H9 (cell line): Measurements from ENCODE around the gene PREX1. TPM values are rescaled to one million over a fixed set of nuclear protein-coding genes. Genes with fewer than 3 reads are reported as not detected.

Experiments
- DNase-seq: peaks from one replicate; pipeline ENCODE4 v3.0.0-alpha.2; 2017
- H2AFZ ChIP-seq: one replicate; pipeline ENCODE4 v1.6.1; 2013; ENCODE audit warnings: mild to moderate bottlenecking, low read length, control low read depth, moderate library complexity
- H2AK5ac ChIP-seq: 2 replicates; pipeline ENCODE4 v1.6.1; 2013; ENCODE audit warnings: low read length, control low read depth, mixed read lengths; ENCODE audit not compliant: insufficient read length
- H2BK120ac ChIP-seq: one replicate; pipeline ENCODE4 v1.6.1; 2013; ENCODE audit warnings: low read depth, mild to moderate bottlenecking, low read length, control low read depth, inconsistent platforms; ENCODE audit not compliant: poor library complexity, severe bottlenecking
- H2BK12ac ChIP-seq: 2 replicates; pipeline ENCODE4 v1.6.1; 2013; ENCODE audit warnings: low read length, control low read depth, mixed read lengths, low read depth; ENCODE audit not compliant: insufficient read length
- H2BK15ac ChIP-seq: 2 replicates; pipeline ENCODE4 v1.6.1; 2013; ENCODE audit warnings: low read depth, low read length, control low read depth
- H2BK20ac ChIP-seq: one replicate; pipeline ENCODE4 v1.6.1; 2013; ENCODE audit warnings: low read depth, mild to moderate bottlenecking, low read length, control low read depth, inconsistent platforms; ENCODE audit not compliant: poor library complexity, severe bottlenecking
- H2BK5ac ChIP-seq: 2 replicates; pipeline ENCODE4 v1.6.1; 2013; ENCODE audit warnings: low read length, control low read depth, mixed read lengths; ENCODE audit not compliant: insufficient read length
- H3K14ac ChIP-seq: 2 replicates; pipeline ENCODE4 v1.6.1; 2013; ENCODE audit warnings: low read length, control low read depth; ENCODE audit not compliant: insufficient read depth
- H3K18ac ChIP-seq: 2 replicates; pipeline ENCODE4 v1.6.1; 2013; ENCODE audit warnings: low read depth, mild to moderate bottlenecking, mixed read lengths, low read length, control low read depth; ENCODE audit not compliant: insufficient read length
- H3K23ac ChIP-seq: 2 replicates; pipeline ENCODE4 v1.6.1; 2013; ENCODE audit warnings: low read length, control low read depth, mixed read lengths, low read depth; ENCODE audit not compliant: insufficient read length
- H3K23me2 ChIP-seq: 2 replicates; pipeline ENCODE4 v1.6.1; 2013; ENCODE audit warnings: low read depth, mild to moderate bottlenecking, mixed read lengths, low read length, control low read depth; ENCODE audit not compliant: insufficient read length, poor library complexity, severe bottlenecking
- H3K27ac ChIP-seq: 2 replicates; pipeline ENCODE4 v1.5.1; 2013; ENCODE audit warnings: low read length, control low read depth, mixed read lengths, low read depth; ENCODE audit not compliant: insufficient read length
- H3K27me3 ChIP-seq: 2 replicates; pipeline ENCODE4 v1.6.1; 2013; ENCODE audit warnings: low read length, control low read depth, inconsistent platforms; ENCODE audit not compliant: insufficient read depth
- H3K4ac ChIP-seq: 2 replicates; pipeline ENCODE4 v1.6.1; 2013; ENCODE audit warnings: low read depth, mild to moderate bottlenecking, control low read depth, inconsistent platforms, low read length, moderate library complexity
- H3K4me1 ChIP-seq: 2 replicates; pipeline ENCODE4 v1.6.1; 2013; ENCODE audit warnings: low read length, control low read depth, inconsistent platforms; ENCODE audit not compliant: insufficient read depth
- H3K4me2 ChIP-seq: 2 replicates; pipeline ENCODE4 v1.6.1; 2013; ENCODE audit warnings: low read length, control low read depth, mixed read lengths; ENCODE audit not compliant: insufficient read length, insufficient read depth
- H3K56ac ChIP-seq: 2 replicates; pipeline ENCODE4 v1.6.1; 2013; ENCODE audit warnings: low read depth, mild to moderate bottlenecking, mixed read lengths, low read length, control low read depth; ENCODE audit not compliant: insufficient read length
- H3K79me1 ChIP-seq: 2 replicates; pipeline ENCODE4 v1.6.1; 2013; ENCODE audit warnings: low read depth, mild to moderate bottlenecking, moderate library complexity, low read length, control low read depth, inconsistent platforms; ENCODE audit not compliant: insufficient read depth, poor library complexity, severe bottlenecking
- H3K79me2 ChIP-seq: 2 replicates; pipeline ENCODE4 v1.6.1; 2013; ENCODE audit warnings: low read length, control low read depth, inconsistent platforms; ENCODE audit not compliant: insufficient read depth
- H3K9ac ChIP-seq: 2 replicates; pipeline ENCODE4 v1.6.1; 2013; ENCODE audit warnings: low read length, control low read depth, mixed read lengths; ENCODE audit not compliant: insufficient read length; ENCODE audit errors: extremely low read depth
- H3K9me3 ChIP-seq: one replicate; pipeline ENCODE4 v1.6.1; 2013; ENCODE audit warnings: low read depth, low read length, inconsistent platforms; ENCODE audit not compliant: control insufficient read depth
- H3T11ph ChIP-seq: one replicate; pipeline ENCODE4 v1.6.1; 2013; ENCODE audit warnings: mild to moderate bottlenecking, low read length, control low read depth, inconsistent platforms
- H4K20me1 ChIP-seq: one replicate; pipeline ENCODE4 v1.6.1; 2013; ENCODE audit not compliant: control insufficient read depth, insufficient read length, insufficient read depth
- H4K5ac ChIP-seq: 2 replicates; pipeline ENCODE4 v1.6.1; 2013; ENCODE audit warnings: low read depth, mild to moderate bottlenecking, mixed read lengths, low read length, control low read depth; ENCODE audit not compliant: insufficient read length
- H4K8ac ChIP-seq: replicated peaks from 2 replicates; pipeline ENCODE4 v1.6.1; 2013; ENCODE audit warnings: low read length, control low read depth, mixed read lengths, low read depth; ENCODE audit not compliant: insufficient read length
- H4K91ac ChIP-seq: 2 replicates; pipeline ENCODE4 v1.6.1; 2013; ENCODE audit warnings: low read depth, mild to moderate bottlenecking, moderate library complexity, mixed read lengths, low read length, control low read depth; ENCODE audit not compliant: insufficient read length
- H3K27ac Mint-ChIP-seq, 3 experiments: 2 replicates in 2 of 3; 3 replicates in 1 of 3; pipeline ENCODE4 v1.8.0; 2020 to 2021; ENCODE audit warnings: mixed read lengths in 3 of 3, mild to moderate bottlenecking in 1 of 3, moderate library complexity in 1 of 3
- H3K27me3 Mint-ChIP-seq: 2 replicates; pipeline ENCODE4 v1.8.0; 2021; ENCODE audit warnings: low read depth, mild to moderate bottlenecking, moderate library complexity, mixed read lengths
- H3K36me3 Mint-ChIP-seq, 3 experiments: 2 replicates in 2 of 3; 3 replicates in 1 of 3; pipeline ENCODE4 v1.8.0; 2020 to 2021; ENCODE audit warnings: low read depth in 3 of 3, mixed read lengths in 3 of 3; ENCODE audit not compliant: insufficient read depth in 1 of 3
- H3K4me1 Mint-ChIP-seq, 2 experiments: 2 replicates each; pipeline ENCODE4 v1.8.0; 2020; ENCODE audit warnings: mixed read lengths in 2 of 2
- H3K4me3 Mint-ChIP-seq, 2 experiments: 2 replicates in 1 of 2; 3 replicates in 1 of 2; pipeline ENCODE4 v1.8.0; 2020 to 2021; ENCODE audit warnings: mild to moderate bottlenecking in 2 of 2, mixed read lengths in 2 of 2, moderate library complexity in 1 of 2
- H3K9me3 Mint-ChIP-seq, 2 experiments: 2 replicates in 1 of 2; 3 replicates in 1 of 2; pipeline ENCODE4 v1.8.0; 2020; ENCODE audit warnings: mild to moderate bottlenecking in 2 of 2, mixed read lengths in 2 of 2, moderate library complexity in 1 of 2
- CTCF ChIP-seq: fragments of 200-600 bp; sonication (generic); conservative IDR thresholded peaks from 3 replicates; pipeline ENCODE4 v1.8.0; 2021; ENCODE audit warnings: antibody characterized with exemption, mild to moderate bottlenecking
- WGBS: extraction: QIAGEN DNeasy Blood & Tissue Kit; methylation state at CpG from one replicate; pipeline ENCODE4 v1.1.7; 2013; ENCODE audit warnings: missing lambda C conversion rate, low lambda C conversion rate, mixed read lengths; ENCODE audit not compliant: insufficient read length; ENCODE audit errors: extremely low coverage; 5-methylcytosine and 5-hydroxymethylcytosine counted together
- total RNA-seq: library from RNA; stranded (reverse); gene quantifications from 2 replicates; pipeline ENCODE4 v1.2.1, GENCODE V29; 2021

The PREX1 gene
- total RNA-seq, 1 experiment from 2014 or later: 6.6 TPM

GRCh38 chr20:48795732-48796131, 32.1 kb downstream of the PREX1 start:
- no peak for DNase-seq
- Histone ChIP-seq H2BK120ac (no peak overlapping the region), H3K56ac (no peak overlapping the region), H3T11ph (no peak overlapping the region), H4K5ac (no peak overlapping the region), H3K23me2 (no peaks in the 10 kb centered on the region), H3K27ac (no peak overlapping the region), H3K4ac (no peak overlapping the region), H4K20me1 (no peaks in the 10 kb centered on the region), H2BK5ac (no peak overlapping the region), H3K14ac (no peak overlapping the region), H3K4me2 (no peak overlapping the region), H4K91ac (no peak overlapping the region), H2AFZ (no peak overlapping the region), H2AK5ac (no peak overlapping the region), H4K8ac (no peak overlapping the region), H3K18ac (no peak overlapping the region), H2BK20ac (no peak overlapping the region), H3K27me3 (no peaks in the 10 kb centered on the region), H2BK15ac (no peak overlapping the region), H3K79me2 (0 out of 2 replicates have a peak, but pooled peaks cover 3% of the 10 kb centered on the region), H3K79me1 (no peaks in the 10 kb centered on the region), H3K4me1 (no peaks in the 10 kb centered on the region; the same call in 1 of the 2 replicates), H3K23ac (no peak overlapping the region), H3K9ac (no peak overlapping the region), H2BK12ac (no peak overlapping the region), H3K9me3 (no peaks in the 10 kb centered on the region)
- Mint-ChIP-seq H3K4me3 (no peak overlapping the region), H3K4me1 (peaks cover 31 to 52% of the 10 kb centered on the region in 2 experiments), H3K27me3 (peaks cover 2% of the 10 kb centered on the region; the same call in 1 of the 2 replicates), H3K9me3 (no peaks in the 10 kb centered on the region; a peak in 1 of 5 replicates), H3K27ac (no peak overlapping the region; a peak in 1 of 7 replicates), H3K36me3 (no peaks in the 10 kb centered on the region)
- no CpG with 5 or more reads among the region's 5 CpGs for WGBS
- no peak for TF ChIP-seq CTCF
